ENCODE data around the gene UNC5A.

UNC5A gene

DNA sequence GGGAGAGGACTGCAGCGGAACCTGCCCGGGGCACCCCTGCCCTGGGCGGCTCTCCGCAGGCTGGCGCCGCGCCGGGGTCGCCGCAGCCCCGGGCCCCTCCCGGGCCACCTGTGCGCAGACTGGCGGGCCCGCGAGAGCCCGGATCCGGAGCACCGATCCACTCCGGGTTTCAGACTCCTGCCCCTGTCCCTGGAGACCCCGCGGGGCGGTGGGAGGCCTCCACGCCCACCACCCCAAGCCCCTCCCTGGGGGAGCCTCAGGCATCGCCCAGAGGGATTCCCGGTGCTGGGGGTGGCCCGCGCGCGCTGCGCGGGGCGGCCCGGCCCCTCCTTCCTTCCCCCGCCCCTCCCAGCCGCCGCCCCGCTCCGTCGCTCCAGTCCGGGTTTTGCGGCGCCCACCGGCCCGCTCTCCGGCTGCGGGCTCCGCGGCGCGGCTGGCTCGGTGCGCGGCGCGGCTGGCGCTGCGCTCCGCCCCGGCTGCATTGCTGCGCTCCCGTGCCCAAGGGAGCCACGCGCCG is at the start of gene UNC5A:
Gene UNC5A (plus strand): TSS at position 479 of the 517 bp plus-strand sequence. CDS start 192 bp downstream, outside the sequence.
- no peak for DNase-seq (ENCODE audit: extremely low read depth in 1 of 2, low read depth in 1 of 2)

GRCh38 chr5:176761755-176762154 is 48.6 kb upstream of the UNC5A start:
- DNase-seq (ENCODE audit: extremely low read depth in 1 of 2, low read depth in 1 of 2), result no peak

- DNase-seq (ENCODE audit: extremely low read depth in 1 of 2, low read depth in 1 of 2), result no peak
Observed at GRCh38 chr5:176762489-176762888, 47.9 kb upstream of the UNC5A start.

- no peak for DNase-seq (ENCODE audit: extremely low read depth in 1 of 2, low read depth in 1 of 2)
Observed at GRCh38 chr5:176765687-176766086, 44.7 kb upstream of the UNC5A start.

DNA sequence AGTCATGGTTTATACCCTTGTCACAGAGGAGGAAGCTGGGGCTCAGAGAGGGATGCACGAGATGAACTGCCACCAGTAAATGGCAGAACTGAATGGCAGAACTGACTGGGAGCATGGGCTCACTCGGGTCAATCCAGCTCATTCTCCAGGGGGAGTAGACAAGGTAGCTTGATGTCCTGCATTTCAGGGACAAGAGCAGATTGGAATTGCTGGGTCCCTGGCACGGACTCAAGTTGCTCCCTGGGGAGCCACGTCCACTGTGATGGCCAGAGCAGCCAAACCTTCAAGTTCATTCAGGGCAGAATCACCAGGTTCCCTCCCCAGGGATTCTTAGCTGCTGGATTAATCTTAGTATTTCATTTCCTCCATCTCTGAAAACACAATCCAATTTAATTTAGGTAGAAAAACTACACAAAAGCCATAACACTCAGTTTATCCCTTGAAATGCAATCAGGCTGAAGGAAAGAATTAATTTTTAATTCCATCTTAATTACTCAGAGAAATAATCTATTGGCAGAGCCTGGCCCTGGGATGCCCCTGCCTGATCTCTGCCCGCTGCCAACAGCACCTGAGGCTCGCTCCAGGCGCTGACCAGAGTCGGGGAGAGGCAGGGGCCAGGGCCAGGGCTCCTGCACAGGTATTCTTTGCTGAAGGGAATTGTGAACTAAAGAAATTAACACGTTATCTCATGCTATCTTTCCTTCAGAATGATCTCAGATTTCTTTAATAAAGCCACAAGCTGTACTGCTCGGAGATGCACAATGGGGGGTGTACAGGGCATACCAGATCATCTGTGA is 42.0 kb upstream of the UNC5A start:
- DNase-seq (ENCODE audit: extremely low read depth in 1 of 2, low read depth in 1 of 2), result no peak

- no peak for DNase-seq (ENCODE audit: extremely low read depth in 1 of 2, low read depth in 1 of 2)
Observed at GRCh38 chr5:176769911-176770310, 40.4 kb upstream of the UNC5A start.

DNA sequence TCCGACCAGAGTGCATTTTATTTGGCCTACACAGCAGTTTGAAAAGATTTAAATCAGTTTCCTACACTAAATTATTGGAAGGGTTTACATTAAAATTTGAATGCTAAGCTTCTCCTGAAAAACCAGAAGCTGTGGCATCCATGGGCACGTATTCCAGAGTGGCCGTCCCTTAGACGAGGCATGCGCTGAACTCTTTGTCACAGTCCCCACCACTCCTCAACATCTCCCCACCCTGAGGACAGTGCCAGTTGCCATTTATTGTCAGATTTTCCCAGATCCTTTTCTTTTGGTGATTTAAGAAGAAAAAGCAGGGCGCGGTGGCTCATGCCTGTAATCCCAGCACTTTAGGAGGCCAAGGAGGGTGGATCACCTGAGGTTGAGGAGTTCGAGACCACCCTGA is 39.9 kb upstream of the UNC5A start:
- no peak for DNase-seq (ENCODE audit: extremely low read depth in 1 of 2, low read depth in 1 of 2)

- DNase-seq (ENCODE audit: extremely low read depth in 1 of 2, low read depth in 1 of 2), result no peak
Observed at GRCh38 chr5:176771102-176771845, 39.1 kb upstream of the UNC5A start.

DNA sequence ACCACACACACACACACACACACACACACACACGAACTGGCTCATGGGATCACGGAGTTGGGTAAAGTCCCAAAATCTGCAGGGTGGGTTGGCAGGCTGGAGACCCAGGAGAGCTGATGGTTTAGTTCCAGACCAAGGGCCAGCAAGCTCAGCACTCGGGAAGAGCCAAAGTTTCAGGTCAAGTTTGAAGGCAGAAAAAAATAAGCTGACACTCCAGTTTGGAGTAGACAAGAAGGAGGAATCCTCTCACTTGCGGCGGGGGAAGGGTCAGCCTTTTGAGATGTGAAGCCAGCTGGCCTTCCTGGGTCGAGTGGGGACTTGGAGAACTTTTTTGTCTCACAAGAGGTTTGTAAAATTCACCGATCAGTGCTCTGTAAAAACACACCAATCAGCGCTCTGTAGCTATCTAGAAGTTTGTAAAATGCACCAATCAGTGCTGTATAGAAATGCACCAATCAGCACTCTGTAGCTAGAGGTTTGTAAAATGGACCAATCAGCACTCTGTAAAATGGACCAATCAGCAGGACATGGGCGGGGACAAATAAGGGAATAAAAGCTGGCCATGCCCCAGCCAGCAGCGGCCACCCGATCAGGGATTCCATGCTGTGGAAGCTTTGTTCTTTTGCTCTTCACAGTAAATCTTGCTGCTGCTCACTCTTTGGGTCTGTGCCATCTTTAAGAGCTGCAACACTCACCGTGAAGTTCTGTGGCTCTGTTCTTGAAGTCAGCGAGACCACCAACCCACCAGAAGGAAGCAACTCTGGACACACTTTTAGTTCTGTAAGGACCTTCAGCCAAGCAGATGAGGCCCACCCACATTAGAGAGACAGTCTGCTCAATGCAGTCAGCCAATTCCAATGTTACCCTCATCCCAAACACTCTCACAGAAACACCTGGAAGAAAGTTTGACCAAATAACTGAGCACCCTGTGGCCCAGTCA is 37.8 kb upstream of the UNC5A start:
- DNase-seq (ENCODE audit: extremely low read depth in 1 of 2, low read depth in 1 of 2), result no peak

DNA sequence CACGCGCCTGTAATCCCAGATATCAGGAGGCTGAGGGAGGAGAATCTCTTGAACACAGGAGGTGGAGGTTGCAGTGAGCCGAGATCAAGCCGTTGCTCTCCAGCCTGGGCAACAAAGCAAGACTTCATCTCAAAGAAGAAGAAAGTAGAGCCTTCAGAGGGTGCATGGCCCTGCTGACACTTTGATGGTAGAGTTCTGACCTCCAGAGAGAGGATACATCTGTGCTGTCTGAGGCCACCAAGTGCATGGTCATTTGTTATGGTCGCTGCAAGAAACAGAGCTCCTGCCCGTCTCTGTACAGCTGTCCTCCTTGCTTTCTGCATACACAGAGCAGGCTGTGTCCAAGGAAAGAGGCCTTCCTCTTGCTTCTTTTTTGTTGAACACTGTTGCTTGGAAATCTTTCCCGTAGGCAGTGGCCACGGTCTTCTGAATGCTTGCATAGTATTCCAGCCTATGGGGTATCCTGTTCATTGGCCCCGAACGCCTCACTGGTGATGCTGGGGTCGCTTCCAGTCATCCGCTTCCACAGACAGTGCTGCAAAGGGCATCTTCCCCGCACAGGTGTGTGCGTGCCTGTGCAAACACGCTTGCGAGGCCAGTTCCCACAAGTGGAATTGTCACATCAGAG is 36.8 kb upstream of the UNC5A start:
- DNase-seq (ENCODE audit: extremely low read depth in 1 of 2, low read depth in 1 of 2), result no peak

GRCh38 chr5:176774216-176775171 is 35.9 kb upstream of the UNC5A start:
- no peak for DNase-seq (ENCODE audit: extremely low read depth in 1 of 2, low read depth in 1 of 2)

- no peak for DNase-seq (ENCODE audit: extremely low read depth in 1 of 2, low read depth in 1 of 2)
Observed at GRCh38 chr5:176775409-176775808, 35.0 kb upstream of the UNC5A start.

GRCh38 chr5:176776141-176776865 is 34.1 kb upstream of the UNC5A start:
- DNase-seq (ENCODE audit: extremely low read depth in 1 of 2, low read depth in 1 of 2), result no peak

- no peak for DNase-seq (ENCODE audit: extremely low read depth in 1 of 2, low read depth in 1 of 2)
Observed at GRCh38 chr5:176776916-176777315, 33.4 kb upstream of the UNC5A start.

GRCh38 chr5:176778921-176779465 is 31.4 kb upstream of the UNC5A start:
- DNase-seq (ENCODE audit: extremely low read depth in 1 of 2, low read depth in 1 of 2), result no peak

GRCh38 chr5:176779537-176779936 is 30.8 kb upstream of the UNC5A start:
- DNase-seq (ENCODE audit: extremely low read depth in 1 of 2, low read depth in 1 of 2), result no peak

DNA sequence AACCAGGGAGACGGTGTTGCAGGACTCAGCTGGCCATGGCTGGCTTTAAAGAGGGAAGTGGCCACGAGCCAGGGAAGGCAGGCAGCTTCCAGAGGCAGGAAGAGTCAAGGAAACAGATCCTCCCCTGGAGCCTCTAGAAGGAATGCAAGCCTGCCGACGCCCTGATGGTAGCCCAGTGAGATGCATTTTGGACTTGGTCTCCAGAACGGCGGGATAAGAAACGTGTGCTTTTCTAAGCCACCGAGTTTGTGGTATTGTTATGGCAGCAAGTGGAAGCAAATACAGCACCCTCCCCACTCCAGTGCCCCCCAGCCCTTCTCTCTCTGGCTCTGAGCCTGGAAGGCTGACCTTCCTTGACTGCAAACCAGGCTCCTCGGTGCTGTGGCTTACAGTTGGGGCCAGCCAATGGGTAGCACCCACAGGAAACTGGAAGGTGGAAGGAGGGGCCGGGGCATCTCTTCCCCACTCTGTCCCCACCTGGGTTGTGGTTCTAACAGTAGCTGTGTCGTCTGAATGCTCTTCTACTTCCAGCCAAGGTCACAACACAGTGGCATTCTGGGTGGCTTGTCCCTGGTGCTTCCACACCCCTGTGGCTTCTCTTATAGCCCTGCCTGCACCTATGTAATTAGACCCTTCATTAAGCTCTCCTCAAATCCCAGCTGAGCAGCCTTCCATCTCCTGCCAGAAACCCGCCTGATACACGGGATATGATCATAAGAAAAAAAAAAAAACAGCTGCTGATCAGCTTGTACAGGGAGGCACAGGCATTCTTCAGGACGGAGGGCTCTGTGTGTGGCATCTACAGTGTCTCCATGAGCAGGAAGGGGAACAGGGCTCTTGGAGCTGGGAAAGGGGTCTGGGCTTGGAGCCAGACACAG is 29.9 kb upstream of the UNC5A start:
- DNase-seq (ENCODE audit: extremely low read depth in 1 of 2, low read depth in 1 of 2), result no peak

- no peak for DNase-seq (ENCODE audit: extremely low read depth in 1 of 2, low read depth in 1 of 2)
Observed at GRCh38 chr5:176781054-176781375, 29.3 kb upstream of the UNC5A start.

Measured in stimulated activated CD8-positive, alpha-beta memory T cell treated with anti-CD3 and anti-CD28 coated beads, Interleukin-7, amount 100 ng/mL, for 48 hours (primary cell).